ENCODE measurements around the gene RRP36.
A peak's percentile ranks its signal among the peaks of the same experiment; 100 is the strongest.

- TF ChIP-seq BACH1 (IDR thresholded peaks at IDR 0.05; ENCODE audit: low read length) (no peak), EP300 (IDR thresholded peaks at IDR 0.05; ENCODE audit: borderline replicate concordance in 1 of 2, low read depth in 2 of 2, low read length in 2 of 2) (0 out of 3 replicates have a peak, but pooled peaks of 1 of the 2 experiments have one; percentile 6), CTCF (IDR thresholded peaks at IDR 0.05; ENCODE audit: control extremely low read depth in 1 of 3, insufficient read depth in 1 of 3, low read depth in 1 of 3, low read length in 3 of 3) (no peak)
Measured at GRCh38 chr6:43076464-43077332, 55.3 kb downstream of the RRP36 start.
